ENCODE measurements around the gene KRTAP4-11.
"Not testable (repeated sequence)": the region's sequence is repeated elsewhere in the genome, so short reads cannot be mapped to it uniquely, and the experiment has no call there.

The KRTAP4-11 gene

GRCh38 chr17:41145261-41145660 is 27.1 kb upstream of the KRTAP4-11 start:
- no peak overlapping the region for H3K27ac ChIP-seq (ENCODE audit: low read depth, low read length)
- no peaks in the 10 kb centered on the region for H3K9me3 ChIP-seq (ENCODE audit: low read length)
- no peak overlapping the region for H3K4me3 ChIP-seq (ENCODE audit: low read depth in 1 of 2, low read length in 2 of 2)

GRCh38 chr17:41144846-41145245 is 26.7 kb upstream of the KRTAP4-11 start:
- H3K27me3 ChIP-seq (ENCODE audit: control insufficient read depth in 1 of 2, insufficient read depth in 2 of 2, low read length in 2 of 2) = no peaks in the 10 kb centered on the region
- no peaks in the 10 kb centered on the region for H3K4me1 ChIP-seq (ENCODE audit: insufficient read depth, low read length)
- no peaks in the 10 kb centered on the region for H3K9me3 ChIP-seq (ENCODE audit: low read length)
- no peak overlapping the region for H3K4me3 ChIP-seq (ENCODE audit: low read depth in 1 of 2, low read length in 2 of 2)
- H3K36me3 ChIP-seq (ENCODE audit: insufficient read depth, low read length) = no peaks in the 10 kb centered on the region
- no peak overlapping the region for H3K9ac ChIP-seq (ENCODE audit: low read length)
- H3K27ac ChIP-seq (ENCODE audit: low read depth, low read length) = no peak overlapping the region

More at GRCh38 chr17:41145261-41145660, 27.1 kb upstream of the KRTAP4-11 start:
- Histone ChIP-seq H3K9ac (ENCODE audit: low read length) (no peak overlapping the region), H3K27me3 (ENCODE audit: control insufficient read depth in 1 of 2, insufficient read depth in 2 of 2, low read length in 2 of 2) (no peaks in the 10 kb centered on the region), H3K36me3 (ENCODE audit: insufficient read depth, low read length) (no peaks in the 10 kb centered on the region), H3K4me1 (ENCODE audit: insufficient read depth, low read length) (no peaks in the 10 kb centered on the region)

- H3K4me1 ChIP-seq (ENCODE audit: insufficient read depth, low read length) = no peaks in the 10 kb centered on the region
- H3K36me3 ChIP-seq (ENCODE audit: insufficient read depth, low read length) = no peaks in the 10 kb centered on the region
- H3K9ac ChIP-seq (ENCODE audit: low read length) = no peak overlapping the region
- H3K4me3 ChIP-seq (ENCODE audit: low read depth in 1 of 2, low read length in 2 of 2) = no peak overlapping the region
- H3K27me3 ChIP-seq (ENCODE audit: control insufficient read depth in 1 of 2, insufficient read depth in 2 of 2, low read length in 2 of 2) = no peaks in the 10 kb centered on the region
- H3K9me3 ChIP-seq (ENCODE audit: low read length) = no peaks in the 10 kb centered on the region
- no peak overlapping the region for H3K27ac ChIP-seq (ENCODE audit: low read depth, low read length)
Measured at GRCh38 chr17:41141361-41141760, 23.2 kb upstream of the KRTAP4-11 start.

- Histone ChIP-seq H3K4me3 (ENCODE audit: low read depth in 1 of 2, low read length in 2 of 2) (no peak within 1 kb of the TSS), H3K9me3 (ENCODE audit: low read length) (no peaks in the 10 kb centered on the region), H3K36me3 (ENCODE audit: insufficient read depth, low read length) (no peaks in the 10 kb centered on the region), H3K27me3 (ENCODE audit: control insufficient read depth in 1 of 2, insufficient read depth in 2 of 2, low read length in 2 of 2) (no peaks in the 10 kb centered on the region), H3K4me1 (ENCODE audit: insufficient read depth, low read length) (no peaks in the 10 kb centered on the region), H3K9ac (ENCODE audit: low read length) (no peak within 1 kb of the TSS), H3K27ac (ENCODE audit: low read depth, low read length) (no peak within 1 kb of the TSS)
Measured at GRCh38 chr17:41140360-41141131, 22.4 kb upstream of the KRTAP4-11 start, which contains the start of gene KRTAP4-6. KRTAP4-6 (minus strand) TSS chr17:41140544; CDS start chr17:41140487, 57 bp downstream.

GRCh38 chr17:41139865-41140264 is 21.7 kb upstream of the KRTAP4-11 start:
- H3K36me3 ChIP-seq (ENCODE audit: insufficient read depth, low read length); H3K27me3 ChIP-seq (ENCODE audit: control insufficient read depth in 1 of 2, insufficient read depth in 2 of 2, low read length in 2 of 2); H3K9ac ChIP-seq (ENCODE audit: low read length); H3K4me1 ChIP-seq (ENCODE audit: insufficient read depth, low read length); H3K9me3 ChIP-seq (ENCODE audit: low read length); H3K27ac ChIP-seq (ENCODE audit: low read depth, low read length); H3K4me3 ChIP-seq (ENCODE audit: low read depth in 1 of 2, low read length in 2 of 2): not testable (repeated sequence)

- H3K4me3 ChIP-seq (ENCODE audit: low read depth in 1 of 2, low read length in 2 of 2) = no peak overlapping the region
- no peaks in the 10 kb centered on the region for H3K36me3 ChIP-seq (ENCODE audit: insufficient read depth, low read length)
Measured at GRCh38 chr17:41133880-41134735, 15.9 kb upstream of the KRTAP4-11 start.

GRCh38 chr17:41131979-41132378 is 13.8 kb upstream of the KRTAP4-11 start:
- no peaks in the 10 kb centered on the region for H3K27me3 ChIP-seq (ENCODE audit: control insufficient read depth in 1 of 2, insufficient read depth in 2 of 2, low read length in 2 of 2)

More at GRCh38 chr17:41133880-41134735, 15.9 kb upstream of the KRTAP4-11 start:
- Histone ChIP-seq H3K27me3 (ENCODE audit: control insufficient read depth in 1 of 2, insufficient read depth in 2 of 2, low read length in 2 of 2) (no peaks in the 10 kb centered on the region), H3K27ac (ENCODE audit: low read depth, low read length) (no peak overlapping the region), H3K9ac (ENCODE audit: low read length) (no peak overlapping the region), H3K9me3 (ENCODE audit: low read length) (no peaks in the 10 kb centered on the region), H3K4me1 (ENCODE audit: insufficient read depth, low read length) (no peaks in the 10 kb centered on the region)

GRCh38 chr17:41127371-41127770 is 9.2 kb upstream of the KRTAP4-11 start:
- H3K36me3 ChIP-seq (ENCODE audit: insufficient read depth, low read length) = no peaks in the 10 kb centered on the region
- no peaks in the 10 kb centered on the region for H3K4me1 ChIP-seq (ENCODE audit: insufficient read depth, low read length)
- H3K4me3 ChIP-seq (ENCODE audit: low read depth in 1 of 2, low read length in 2 of 2) = no peak overlapping the region
- no peak overlapping the region for H3K9ac ChIP-seq (ENCODE audit: low read length)
- no peaks in the 10 kb centered on the region for H3K9me3 ChIP-seq (ENCODE audit: low read length)
- no peaks in the 10 kb centered on the region for H3K27me3 ChIP-seq (ENCODE audit: control insufficient read depth in 1 of 2, insufficient read depth in 2 of 2, low read length in 2 of 2)
- no peak overlapping the region for H3K27ac ChIP-seq (ENCODE audit: low read depth, low read length)

More at GRCh38 chr17:41131979-41132378, 13.8 kb upstream of the KRTAP4-11 start:
- Histone ChIP-seq H3K4me3 (ENCODE audit: low read depth in 1 of 2, low read length in 2 of 2) (no peak overlapping the region), H3K9ac (ENCODE audit: low read length) (no peak overlapping the region), H3K27ac (ENCODE audit: low read depth, low read length) (no peak overlapping the region), H3K9me3 (ENCODE audit: low read length) (no peaks in the 10 kb centered on the region), H3K4me1 (ENCODE audit: insufficient read depth, low read length) (no peaks in the 10 kb centered on the region), H3K36me3 (ENCODE audit: insufficient read depth, low read length) (no peaks in the 10 kb centered on the region)

GRCh38 chr17:41126412-41126811 is 8.2 kb upstream of the KRTAP4-11 start:
- Histone ChIP-seq H3K4me3 (ENCODE audit: low read depth in 1 of 2, low read length in 2 of 2) (no peak overlapping the region), H3K4me1 (ENCODE audit: insufficient read depth, low read length) (no peaks in the 10 kb centered on the region), H3K9me3 (ENCODE audit: low read length) (no peaks in the 10 kb centered on the region), H3K27ac (ENCODE audit: low read depth, low read length) (no peak overlapping the region), H3K9ac (ENCODE audit: low read length) (no peak overlapping the region), H3K27me3 (ENCODE audit: control insufficient read depth in 1 of 2, insufficient read depth in 2 of 2, low read length in 2 of 2) (no peaks in the 10 kb centered on the region), H3K36me3 (ENCODE audit: insufficient read depth, low read length) (no peaks in the 10 kb centered on the region)

- no peak overlapping the region for H3K9ac ChIP-seq (ENCODE audit: low read length)
- no peaks in the 10 kb centered on the region for H3K36me3 ChIP-seq (ENCODE audit: insufficient read depth, low read length)
- H3K4me3 ChIP-seq (ENCODE audit: low read depth in 1 of 2, low read length in 2 of 2) = no peak overlapping the region
- no peaks in the 10 kb centered on the region for H3K4me1 ChIP-seq (ENCODE audit: insufficient read depth, low read length)
- H3K27me3 ChIP-seq (ENCODE audit: control insufficient read depth in 1 of 2, insufficient read depth in 2 of 2, low read length in 2 of 2) = no peaks in the 10 kb centered on the region
- H3K9me3 ChIP-seq (ENCODE audit: low read length) = no peaks in the 10 kb centered on the region
- no peak overlapping the region for H3K27ac ChIP-seq (ENCODE audit: low read depth, low read length)
Measured at GRCh38 chr17:41125064-41125463, 6.9 kb upstream of the KRTAP4-11 start.

GRCh38 chr17:41123991-41124371 is 5.8 kb upstream of the KRTAP4-11 start, which contains the start of gene KRTAP4-12:
KRTAP4-12 (minus strand) TSS chr17:41124182; CDS start chr17:41124122, 60 bp downstream.
- not testable (repeated sequence) for H3K27me3 ChIP-seq (ENCODE audit: control insufficient read depth in 1 of 2, insufficient read depth in 2 of 2, low read length in 2 of 2); H3K4me1 ChIP-seq (ENCODE audit: insufficient read depth, low read length); H3K9me3 ChIP-seq (ENCODE audit: low read length); H3K27ac ChIP-seq (ENCODE audit: low read depth, low read length); H3K36me3 ChIP-seq (ENCODE audit: insufficient read depth, low read length); H3K4me3 ChIP-seq (ENCODE audit: low read depth in 1 of 2, low read length in 2 of 2); H3K9ac ChIP-seq (ENCODE audit: low read length)

Measured in muscle layer of colon (tissue), 2 donors.